ENCODE data around the gene ARFRP1. TPM values are rescaled to one million over a fixed set of nuclear protein-coding genes. Genes with fewer than 3 reads are reported as not detected.

Gene ARFRP1
- total and polyA plus RNA-seq, 2 of the 13 experiments (the other 11 are each of a cell fraction or from before 2014, with no cell fraction given), result 32.0 to 51.1 TPM

GRCh38 chr20:63734946-63735858 is 27.4 kb upstream of the ARFRP1 start (continued):
- TF ChIP-seq NFE2L1 (CRISPR knock-in tag; IDR thresholded peaks at IDR 0.05; ENCODE audit: borderline replicate concordance) (0 out of 2 replicates have a peak, but pooled peaks have one; percentile 5), ZNF816 (CRISPR knock-in tag; IDR thresholded peaks at IDR 0.05; ENCODE audit: borderline replicate concordance) (no peak), ZNF446 (CRISPR knock-in tag; IDR thresholded peaks at IDR 0.05) (no peak), HNF4G (IDR thresholded peaks at IDR 0.05; ENCODE audit: borderline replicate concordance, low read depth, low read length) (peak; percentile 92), HNF4G (CRISPR knock-in tag; IDR thresholded peaks at IDR 0.05; ENCODE audit: borderline replicate concordance, low read depth) (no peak), KLF11 (CRISPR knock-in tag; IDR thresholded peaks at IDR 0.05) (no peak), HNF4A (CRISPR knock-in tag; IDR thresholded peaks at IDR 0.05) (peak; percentile 72), RBM22 (optimal IDR thresholded peaks at IDR 0.05; ENCODE audit: low read length) (peak; percentile 1), PRDM15 (CRISPR knock-in tag; IDR thresholded peaks at IDR 0.05) (no peak), ZNF567 (CRISPR knock-in tag; IDR thresholded peaks at IDR 0.05; ENCODE audit: borderline replicate concordance) (no peak), ZSCAN29 (CRISPR knock-in tag; conservative IDR thresholded peaks at IDR 0.05) (no peak), IRX3 (CRISPR knock-in tag; IDR thresholded peaks at IDR 0.05; ENCODE audit: borderline replicate concordance, low read depth) (0 out of 2 replicates have a peak, but pooled peaks have one; percentile 53), ZNF350 (CRISPR knock-in tag; IDR thresholded peaks at IDR 0.05; ENCODE audit: borderline replicate concordance, low read depth) (no peak), HES4 (CRISPR knock-in tag; IDR thresholded peaks at IDR 0.05; ENCODE audit: borderline replicate concordance) (no peak; the same call in 1 of the 2 replicates), ESRRA (CRISPR knock-in tag; IDR thresholded peaks at IDR 0.05; ENCODE audit: low read depth) (0 out of 2 replicates have a peak, but pooled peaks have one; percentile 22), ZNF678 (CRISPR knock-in tag; IDR thresholded peaks at IDR 0.05) (no peak), MBNL3 (CRISPR knock-in tag; conservative IDR thresholded peaks at IDR 0.05) (no peak), ZIK1 (CRISPR knock-in tag; IDR thresholded peaks at IDR 0.05; ENCODE audit: borderline replicate concordance, low read depth) (no peak)
- TF ChIP-seq, protein P1, sequence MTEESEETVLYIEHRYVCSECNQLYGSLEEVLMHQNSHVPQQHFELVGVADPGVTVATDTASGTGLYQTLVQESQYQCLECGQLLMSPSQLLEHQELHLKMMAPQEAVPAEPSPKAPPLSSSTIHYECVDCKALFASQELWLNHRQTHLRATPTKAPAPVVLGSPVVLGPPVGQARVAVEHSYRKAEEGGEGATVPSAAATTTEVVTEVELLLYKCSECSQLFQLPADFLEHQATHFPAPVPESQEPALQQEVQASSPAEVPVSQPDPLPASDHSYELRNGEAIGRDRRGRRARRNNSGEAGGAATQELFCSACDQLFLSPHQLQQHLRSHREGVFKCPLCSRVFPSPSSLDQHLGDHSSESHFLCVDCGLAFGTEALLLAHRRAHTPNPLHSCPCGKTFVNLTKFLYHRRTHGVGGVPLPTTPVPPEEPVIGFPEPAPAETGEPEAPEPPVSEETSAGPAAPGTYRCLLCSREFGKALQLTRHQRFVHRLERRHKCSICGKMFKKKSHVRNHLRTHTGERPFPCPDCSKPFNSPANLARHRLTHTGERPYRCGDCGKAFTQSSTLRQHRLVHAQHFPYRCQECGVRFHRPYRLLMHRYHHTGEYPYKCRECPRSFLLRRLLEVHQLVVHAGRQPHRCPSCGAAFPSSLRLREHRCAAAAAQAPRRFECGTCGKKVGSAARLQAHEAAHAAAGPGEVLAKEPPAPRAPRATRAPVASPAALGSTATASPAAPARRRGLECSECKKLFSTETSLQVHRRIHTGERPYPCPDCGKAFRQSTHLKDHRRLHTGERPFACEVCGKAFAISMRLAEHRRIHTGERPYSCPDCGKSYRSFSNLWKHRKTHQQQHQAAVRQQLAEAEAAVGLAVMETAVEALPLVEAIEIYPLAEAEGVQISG (CRISPR knock-in tag; IDR thresholded peaks at IDR 0.05), result 0 out of 2 replicates have a peak, but pooled peaks have one; percentile 60
- TF ChIP-seq, protein P2, sequence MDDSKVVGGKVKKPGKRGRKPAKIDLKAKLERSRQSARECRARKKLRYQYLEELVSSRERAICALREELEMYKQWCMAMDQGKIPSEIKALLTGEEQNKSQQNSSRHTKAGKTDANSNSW (CRISPR knock-in tag; IDR thresholded peaks at IDR 0.05; ENCODE audit: borderline replicate concordance), result no peak
